GM12891 (cell line): ENCODE results near the gene FGFR2.

ENCODE experiments used
- DNase-seq: peaks from one replicate; pipeline ENCODE4 v3.0.0; 2011; ENCODE audit warnings: low spot score; ENCODE audit not compliant: insufficient read length
- FAIRE-seq: peaks from 2 replicates; lab custom pipeline; 2011; peaks lifted over from hg19 to GRCh38; lab: Jason Lieb, UNC
- PAX5 ChIP-seq: IDR thresholded peaks from 2 replicates; pipeline ENCODE4 v1.6.1; 2011; ENCODE audit warnings: low read length, moderate library complexity, mild to moderate bottlenecking; ENCODE audit not compliant: insufficient read depth, severe bottlenecking
- POLR2A ChIP-seq: IDR thresholded peaks from 2 replicates; pipeline ENCODE4 v1.6.1; 2011; ENCODE audit warnings: low read depth, low read length, control low read depth
- POLR2AphosphoS5 ChIP-seq: IDR thresholded peaks from 2 replicates; pipeline ENCODE4 v1.6.1; 2011; ENCODE audit warnings: low read depth, low read length, control low read depth
- POU2F2 ChIP-seq: IDR thresholded peaks from 2 replicates; pipeline ENCODE4 v1.6.1; 2011; ENCODE audit warnings: low read depth, mild to moderate bottlenecking, control low read depth, low read length, moderate library complexity
- SPI1 ChIP-seq: IDR thresholded peaks from 2 replicates; pipeline ENCODE4 v1.6.1; 2011; ENCODE audit warnings: low read depth, low read length, control low read depth
- TAF1 ChIP-seq: IDR thresholded peaks from 2 replicates; pipeline ENCODE4 v1.6.1; 2011; ENCODE audit warnings: low read depth, low read length, control low read depth

The FGFR2 gene

DNA sequence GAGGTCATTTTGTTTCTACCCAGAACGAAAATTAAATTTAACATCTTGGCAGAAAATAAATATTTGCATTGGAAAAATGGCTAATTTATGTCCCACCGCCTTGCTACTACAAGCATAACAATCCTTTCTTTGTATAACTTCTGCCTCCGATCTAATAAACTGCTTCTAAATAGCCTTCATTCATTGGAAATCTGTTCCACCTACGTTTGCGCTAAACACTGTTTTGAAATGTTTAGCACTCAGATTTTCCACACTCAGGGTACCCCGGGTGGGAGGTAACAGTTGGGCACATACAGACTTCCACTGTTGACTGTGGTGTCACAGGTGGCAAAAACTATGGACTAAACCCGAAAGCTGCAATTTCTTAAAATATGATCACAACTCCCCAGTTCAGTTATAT, 96.4 kb downstream of the FGFR2 start:
- FAIRE-seq, result no peak
- DNase-seq, result no peak
- TF ChIP-seq POU2F2 (no peak), TAF1 (no peak), SPI1 (no peak), PAX5 (no peak), POLR2A (no peak), POLR2AphosphoS5 (no peak)

DNA sequence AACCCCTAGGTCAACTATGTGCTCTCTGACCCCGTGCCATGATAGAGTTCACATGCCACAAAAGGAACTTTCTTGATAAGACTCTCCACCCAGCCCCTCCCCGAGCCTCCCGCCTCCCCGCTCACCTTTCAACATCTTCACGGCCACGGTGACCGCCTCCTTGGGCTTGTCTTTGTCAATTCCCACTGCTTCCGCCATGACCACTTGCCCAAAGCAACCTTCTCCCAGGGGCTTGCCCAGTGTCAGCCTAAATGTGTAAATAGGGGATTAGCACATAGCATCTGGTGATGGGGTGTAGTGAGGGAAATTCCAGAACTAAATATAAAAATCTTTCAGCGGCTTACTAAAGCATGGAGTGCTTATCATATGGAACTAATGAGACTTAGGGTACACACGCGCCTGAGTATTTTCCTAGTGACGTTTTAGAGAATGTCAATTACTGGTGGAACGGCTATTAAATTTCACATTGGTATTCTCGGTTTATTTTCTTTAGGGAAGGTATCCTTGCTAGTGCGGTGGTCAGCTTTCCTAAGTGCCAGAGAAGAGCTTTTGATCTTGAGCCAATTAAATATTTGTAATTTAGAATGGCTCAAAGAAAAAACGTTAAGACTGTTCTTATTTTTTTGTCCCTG, 97.4 kb downstream of the FGFR2 start:
- no peak for FAIRE-seq
- TF ChIP-seq SPI1, result no peak
- no peak for TF ChIP-seq POLR2AphosphoS5
- no peak for TF ChIP-seq PAX5
- TF ChIP-seq TAF1, result no peak
- TF ChIP-seq POLR2A, result no peak
- no peak for TF ChIP-seq POU2F2
- no peak for DNase-seq

DNA sequence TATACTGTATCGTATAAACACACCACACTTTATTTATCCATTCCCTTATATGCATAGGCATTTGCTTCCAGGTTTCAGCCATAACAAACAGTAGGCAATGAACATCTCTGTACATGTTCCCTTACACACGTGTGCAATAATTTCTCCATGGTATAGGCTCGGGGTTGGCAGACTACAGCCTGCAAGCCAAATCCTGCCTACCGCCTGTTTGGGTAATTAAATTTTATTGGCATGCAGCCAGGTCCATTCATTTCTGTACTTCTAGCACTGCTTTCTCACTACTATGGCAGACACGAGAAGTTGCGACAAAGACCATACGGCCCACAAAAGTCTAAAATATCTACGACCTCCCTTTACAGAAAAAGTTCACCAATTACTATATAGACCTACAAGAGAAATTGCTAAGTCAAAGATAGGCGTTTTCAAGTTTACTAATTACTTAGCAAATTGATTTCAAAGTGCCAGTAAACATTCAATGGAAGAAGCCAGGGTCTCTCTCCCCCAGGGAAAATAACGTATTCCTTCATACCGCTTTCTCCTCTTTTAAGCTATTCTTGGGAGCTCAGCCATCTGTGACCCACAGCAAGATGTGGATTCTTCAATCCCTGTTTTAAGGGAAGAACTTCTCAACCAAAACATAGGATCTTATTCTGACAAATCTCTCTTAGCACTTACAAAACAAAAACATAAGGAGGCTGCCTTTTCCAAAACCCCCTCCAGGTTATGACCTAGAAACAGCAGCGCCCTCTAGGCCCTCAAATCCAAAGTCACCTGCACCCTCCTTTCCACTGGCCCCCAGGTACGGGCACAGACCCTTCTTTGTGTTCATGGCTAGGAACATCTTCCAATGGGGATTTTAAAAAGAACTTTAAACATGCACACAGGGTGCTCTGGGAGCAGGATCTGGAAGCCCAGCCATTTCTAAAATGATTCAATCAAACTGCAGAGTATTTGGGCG, 100.5 kb downstream of the FGFR2 start:
- no peak for FAIRE-seq
- TF ChIP-seq POLR2A, result no peak
- no peak for TF ChIP-seq TAF1
- no peak for TF ChIP-seq PAX5
- DNase-seq, result no peak

DNA sequence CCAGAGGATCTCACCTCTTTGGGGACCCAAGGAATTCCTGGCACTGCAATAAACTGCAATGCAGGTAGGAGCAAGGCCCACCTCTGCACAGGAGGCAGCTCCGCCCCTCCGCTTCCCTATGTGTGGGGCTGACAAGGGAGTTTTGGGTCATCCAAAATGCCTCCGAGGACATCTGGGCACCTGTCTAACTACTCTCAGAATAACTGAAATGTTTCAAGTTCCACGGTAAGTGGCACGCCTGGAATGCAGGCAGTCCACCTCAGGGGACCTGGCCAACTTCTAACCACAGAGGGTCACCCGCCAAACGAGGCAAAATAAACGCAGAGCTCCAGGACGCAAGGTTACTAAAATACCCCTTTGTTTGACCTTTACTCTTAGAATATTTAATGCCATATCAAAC, 102.5 kb downstream of the FGFR2 start:
- DNase-seq (no peak), FAIRE-seq (no peak)
- TF ChIP-seq SPI1, result no peak
- no peak for TF ChIP-seq POU2F2
- TF ChIP-seq TAF1, result no peak
- no peak for TF ChIP-seq POLR2A
- no peak for TF ChIP-seq POLR2AphosphoS5
- TF ChIP-seq PAX5, result no peak

DNA sequence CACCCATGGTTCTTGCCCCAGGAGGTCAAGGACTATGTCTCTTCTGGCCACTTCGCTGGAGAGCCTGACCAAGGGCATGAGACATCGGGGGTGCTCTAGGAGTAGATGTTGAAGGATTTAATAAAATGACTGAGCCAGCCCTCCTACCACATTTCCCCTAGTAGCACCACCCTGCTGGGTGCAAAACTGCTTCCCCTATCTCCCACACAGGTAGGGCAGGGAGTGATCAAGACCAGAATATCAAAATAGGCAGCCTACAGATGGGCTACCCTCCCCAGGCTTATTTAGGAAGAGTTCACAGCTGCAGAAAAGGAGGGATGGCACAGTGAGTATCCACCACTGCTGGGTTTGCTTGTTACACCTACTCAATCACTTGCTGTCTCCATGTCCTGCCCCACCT, 103.9 kb downstream of the FGFR2 start:
- no peak for TF ChIP-seq POLR2A
- TF ChIP-seq TAF1, result no peak
- TF ChIP-seq POU2F2, result no peak
- TF ChIP-seq POLR2AphosphoS5, result no peak
- no peak for TF ChIP-seq PAX5
- TF ChIP-seq SPI1, result no peak
- no peak for DNase-seq
- no peak for FAIRE-seq

DNA sequence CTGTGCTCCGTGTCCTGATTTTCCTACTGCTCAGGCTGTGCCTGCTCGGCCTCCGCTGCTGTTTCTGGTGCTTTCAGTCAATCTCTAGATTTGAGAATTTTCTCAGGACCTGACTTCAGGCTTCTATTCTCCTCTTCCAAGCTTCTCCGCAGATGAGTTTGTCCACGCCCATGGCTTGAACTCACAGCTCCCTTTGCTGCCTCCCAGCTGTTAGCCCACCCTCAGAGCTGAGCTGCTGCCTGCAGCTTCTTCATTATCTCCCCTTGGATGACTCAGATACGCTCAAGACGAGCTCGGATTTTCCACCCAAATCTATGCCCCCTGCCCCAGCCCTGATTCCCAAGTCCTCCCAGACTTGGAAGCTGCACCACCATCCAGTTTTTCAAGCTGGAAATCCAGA, 104.7 kb downstream of the FGFR2 start:
- FAIRE-seq (no peak), DNase-seq (no peak)
- no peak for TF ChIP-seq POU2F2
- TF ChIP-seq PAX5, result no peak
- TF ChIP-seq TAF1, result no peak
- no peak for TF ChIP-seq SPI1
- TF ChIP-seq POLR2A, result no peak
- TF ChIP-seq POLR2AphosphoS5, result no peak

DNA sequence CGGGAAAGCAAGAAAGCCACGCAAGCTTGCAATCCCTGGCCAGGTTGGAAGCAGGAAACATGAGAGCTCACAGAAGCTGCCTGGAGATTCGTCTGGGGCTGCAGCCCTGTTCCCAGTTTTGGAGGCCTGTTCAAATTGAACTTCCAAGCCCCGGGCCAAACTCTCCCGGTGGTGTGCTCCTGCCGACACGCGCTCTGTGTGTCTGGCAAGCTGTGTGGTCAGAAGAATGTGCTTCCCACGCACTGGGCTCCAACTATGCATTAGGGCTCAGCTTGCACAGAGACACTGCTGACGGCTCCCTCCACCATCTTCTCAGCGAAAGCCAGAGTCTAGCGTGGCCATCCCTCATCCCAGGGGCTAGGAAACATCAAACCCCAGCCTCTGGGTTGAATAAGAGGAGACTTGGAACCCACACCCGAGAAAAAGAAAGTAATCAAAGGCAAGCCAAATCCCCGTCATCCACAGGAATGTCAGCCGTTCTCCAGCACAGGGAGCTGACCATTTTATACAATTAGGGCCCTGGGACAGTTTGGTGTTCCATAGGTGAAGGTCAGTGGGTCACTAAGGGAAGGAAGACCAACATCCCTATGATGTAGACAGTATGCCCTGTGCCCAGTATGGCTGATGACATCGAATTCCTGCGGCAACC, 107.2 kb downstream of the FGFR2 start:
- TF ChIP-seq TAF1 (no peak), POLR2AphosphoS5 (no peak), POLR2A (no peak), POU2F2 (no peak), SPI1 (no peak), PAX5 (no peak)
- DNase-seq (no peak), FAIRE-seq (no peak)

DNA sequence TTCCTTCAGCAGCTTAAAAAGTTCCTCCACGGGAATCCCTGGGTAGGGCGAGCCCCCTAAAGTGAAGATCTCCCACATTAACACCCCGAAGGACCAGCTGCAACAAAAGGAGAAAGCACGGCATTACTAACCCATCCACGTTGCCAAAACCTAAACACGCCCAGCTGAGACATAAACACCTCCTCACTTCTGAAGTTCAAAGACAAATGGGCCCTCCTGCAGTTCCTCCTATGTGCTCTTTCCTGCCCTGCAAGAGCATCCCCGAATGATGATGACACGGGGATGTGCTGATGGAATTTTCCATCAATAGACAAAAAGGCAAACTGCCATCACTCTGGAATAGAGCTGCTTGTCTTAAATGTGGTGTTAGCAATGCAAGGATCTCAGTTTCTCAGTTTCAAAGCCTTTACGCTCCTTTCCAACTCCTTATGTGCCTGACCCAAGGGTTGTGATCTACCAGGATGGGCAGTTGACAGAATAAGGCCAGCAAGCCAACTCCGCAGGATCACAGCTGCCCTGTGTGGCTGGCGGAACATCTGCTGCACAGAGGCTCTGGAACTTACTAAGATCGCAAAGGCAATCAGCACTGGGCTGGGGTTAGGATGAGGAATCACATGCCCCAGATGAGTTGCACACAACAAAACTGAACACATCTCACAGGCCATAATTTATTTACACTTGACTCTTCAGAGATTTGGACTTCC, 112.7 kb downstream of the FGFR2 start:
- TF ChIP-seq PAX5, result no peak
- TF ChIP-seq POU2F2, result no peak
- no peak for TF ChIP-seq POLR2AphosphoS5
- no peak for TF ChIP-seq TAF1
- TF ChIP-seq SPI1, result no peak
- no peak for TF ChIP-seq POLR2A
- DNase-seq (no peak), FAIRE-seq (no peak)

DNA sequence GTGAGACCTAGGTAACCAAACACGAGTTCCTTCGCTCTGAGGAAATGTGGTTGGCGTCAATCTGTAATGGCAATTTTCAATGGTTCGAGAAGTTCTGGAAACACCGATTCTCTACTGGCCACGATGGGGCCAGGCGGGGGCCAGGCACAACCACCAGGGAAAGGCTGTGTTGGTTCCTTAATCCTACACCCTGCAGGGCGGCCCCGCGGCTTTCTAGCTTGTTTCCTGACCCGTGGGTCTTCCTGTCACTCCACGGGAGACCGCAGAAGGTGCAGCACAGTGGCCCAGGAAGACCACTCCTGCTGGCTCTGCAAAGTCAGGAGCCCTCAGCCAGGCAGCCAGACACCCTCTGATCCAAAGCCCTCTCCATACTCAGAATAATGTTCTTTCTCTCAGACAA, 113.4 kb downstream of the FGFR2 start:
- no peak for FAIRE-seq
- no peak for DNase-seq

More for the DNA sequence above, 113.4 kb downstream of the FGFR2 start:
- no peak for TF ChIP-seq POLR2A
- TF ChIP-seq SPI1, result no peak
- TF ChIP-seq POLR2AphosphoS5, result no peak
- no peak for TF ChIP-seq PAX5
- no peak for TF ChIP-seq POU2F2
- TF ChIP-seq TAF1, result no peak
